ENCODE results near the gene PDX1.

The PDX1 gene

GRCh38 chr13:27971236-27971645 lies 51.4 kb downstream of the PDX1 start:
- DNase-seq: no peak

- no peak for DNase-seq
These were observed 52.1 kb downstream of the PDX1 start for GRCh38 chr13:27971776-27972477.

GRCh38 chr13:27972478-27972820 lies 52.6 kb downstream of the PDX1 start:
- no peak for DNase-seq

GRCh38 chr13:27973291-27973690 lies 53.5 kb downstream of the PDX1 start:
- DNase-seq: no peak

GRCh38 chr13:27973961-27974662 lies 54.3 kb downstream of the PDX1 start:
- DNase-seq: no peak

Measured in activated T-cell treated with anti-CD3 and anti-CD28 coated beads, Interleukin-2, amount 50 U/mL, for 48 hours (primary cell).